IPS-18a (cell line): ENCODE measurements around the gene CYP2C9.
"Not testable (repeated sequence)": the region's sequence is repeated elsewhere in the genome, so short reads cannot be mapped to it uniquely, and the experiment has no call there.

Experiments used
- H3K27ac ChIP-seq: one replicate; pipeline ENCODE4 v1.5.1; 2013; ENCODE audit warnings: low read length
- H3K27me3 ChIP-seq: one replicate; pipeline ENCODE4 v1.6.1; 2013; ENCODE audit warnings: mild to moderate bottlenecking, low read length; ENCODE audit not compliant: control insufficient read depth, insufficient read depth
- H3K36me3 ChIP-seq: one replicate; pipeline ENCODE4 v1.6.1; 2013; ENCODE audit warnings: low read depth, low read length; ENCODE audit not compliant: control insufficient read depth
- H3K4me1 ChIP-seq: one replicate; pipeline ENCODE4 v1.6.1; 2013; ENCODE audit warnings: low read depth, low read length; ENCODE audit not compliant: control insufficient read depth
- H3K4me3 ChIP-seq: one replicate; pipeline ENCODE4 v1.5.1; 2013; ENCODE audit warnings: low read length
- H3K9ac ChIP-seq: one replicate; pipeline ENCODE4 v1.6.1; 2013; ENCODE audit warnings: mild to moderate bottlenecking, low read length, moderate library complexity
- H3K9me3 ChIP-seq: one replicate; pipeline ENCODE4 v1.6.1; 2013; ENCODE audit warnings: low read depth, low read length; ENCODE audit not compliant: control insufficient read depth

CYP2C9 gene

DNA sequence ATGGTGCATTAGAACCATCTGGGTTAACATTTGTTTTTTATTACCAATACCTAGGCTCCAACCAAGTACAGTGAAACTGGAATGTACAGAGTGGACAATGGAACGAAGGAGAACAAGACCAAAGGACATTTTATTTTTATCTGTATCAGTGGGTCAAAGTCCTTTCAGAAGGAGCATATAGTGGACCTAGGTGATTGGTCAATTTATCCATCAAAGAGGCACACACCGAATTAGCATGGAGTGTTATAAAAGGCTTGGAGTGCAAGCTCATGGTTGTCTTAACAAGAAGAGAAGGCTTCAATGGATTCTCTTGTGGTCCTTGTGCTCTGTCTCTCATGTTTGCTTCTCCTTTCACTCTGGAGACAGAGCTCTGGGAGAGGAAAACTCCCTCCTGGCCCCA is at the start of gene CYP2C9:
Gene CYP2C9 (plus strand): TSS at position 276 of the 400 bp plus-strand sequence. CDS start 25 bp downstream, at position 301.
- H3K9me3 ChIP-seq = no peaks in the 10 kb centered on the region
- H3K36me3 ChIP-seq = no peaks in the 10 kb centered on the region
- no peak within 1 kb of the TSS for H3K9ac ChIP-seq
- no peak within 1 kb of the TSS for H3K27ac ChIP-seq
- no peaks in the 10 kb centered on the region for H3K4me1 ChIP-seq
- no peaks in the 10 kb centered on the region for H3K27me3 ChIP-seq
- no peak within 1 kb of the TSS for H3K4me3 ChIP-seq

DNA sequence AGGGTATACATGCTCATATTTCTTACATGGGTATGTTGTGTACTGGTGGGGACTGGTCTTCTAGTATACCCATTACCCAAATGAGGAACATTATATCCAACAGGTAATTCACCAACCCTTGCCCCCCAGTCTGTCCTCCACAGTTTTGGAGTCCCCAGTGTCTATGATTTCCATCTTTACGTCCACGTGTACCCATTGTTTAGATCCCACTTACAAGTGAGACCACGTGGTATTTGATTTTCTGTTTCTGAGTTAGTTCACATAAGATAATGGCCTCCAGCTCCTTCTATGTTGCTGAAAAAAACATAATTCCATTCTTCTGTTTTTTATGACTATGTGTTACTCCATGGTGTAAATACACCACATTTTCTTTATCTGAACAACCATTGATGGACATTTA is 49.3 kb upstream of the CYP2C9 start:
- H3K4me3 ChIP-seq = no peak overlapping the region
- no peaks in the 10 kb centered on the region for H3K27me3 ChIP-seq
- no peaks in the 10 kb centered on the region for H3K4me1 ChIP-seq
- H3K36me3 ChIP-seq = no peaks in the 10 kb centered on the region
- no peak overlapping the region for H3K27ac ChIP-seq
- no peak overlapping the region for H3K9ac ChIP-seq
- H3K9me3 ChIP-seq = no peaks in the 10 kb centered on the region

DNA sequence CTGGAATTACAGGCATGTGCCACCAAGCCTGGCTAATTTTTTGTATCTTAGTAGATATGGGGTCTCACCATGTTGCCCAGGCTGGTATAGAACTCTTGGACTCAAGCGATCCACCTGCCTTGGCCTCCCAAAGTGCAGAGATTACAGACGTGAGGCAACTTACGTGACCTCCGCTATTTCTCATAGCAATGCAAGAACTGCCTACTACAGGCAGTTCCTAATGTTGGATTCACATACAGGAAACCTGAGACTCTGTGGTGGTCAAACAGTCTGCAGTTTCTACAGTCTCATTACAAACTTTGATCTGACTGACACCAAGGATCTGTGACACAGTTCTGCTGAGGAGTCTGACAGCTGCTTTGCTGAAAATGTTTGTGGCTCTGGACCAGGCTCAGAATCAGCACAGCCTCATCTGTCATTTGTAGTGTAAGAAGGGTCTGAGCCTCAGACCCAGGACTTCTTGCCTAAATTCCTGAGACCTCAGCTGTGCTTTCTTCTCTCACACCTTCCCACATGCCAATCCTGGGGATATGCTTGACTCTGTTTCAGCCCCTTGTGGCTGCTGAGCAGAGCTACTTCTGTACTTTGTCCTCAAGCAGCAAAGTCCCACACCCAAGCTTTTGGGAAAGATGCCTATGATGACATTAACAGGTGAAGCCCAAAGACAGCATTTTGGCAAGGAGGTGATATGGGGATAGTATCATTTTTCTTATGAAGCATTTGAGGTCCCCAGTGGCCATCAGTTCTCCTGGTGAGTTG is 48.0 kb upstream of the CYP2C9 start:
- Histone ChIP-seq H3K36me3 (no peaks in the 10 kb centered on the region), H3K9ac (no peak overlapping the region), H3K27ac (no peak overlapping the region), H3K27me3 (no peaks in the 10 kb centered on the region), H3K4me1 (no peaks in the 10 kb centered on the region), H3K4me3 (no peak overlapping the region), H3K9me3 (no peaks in the 10 kb centered on the region)

DNA sequence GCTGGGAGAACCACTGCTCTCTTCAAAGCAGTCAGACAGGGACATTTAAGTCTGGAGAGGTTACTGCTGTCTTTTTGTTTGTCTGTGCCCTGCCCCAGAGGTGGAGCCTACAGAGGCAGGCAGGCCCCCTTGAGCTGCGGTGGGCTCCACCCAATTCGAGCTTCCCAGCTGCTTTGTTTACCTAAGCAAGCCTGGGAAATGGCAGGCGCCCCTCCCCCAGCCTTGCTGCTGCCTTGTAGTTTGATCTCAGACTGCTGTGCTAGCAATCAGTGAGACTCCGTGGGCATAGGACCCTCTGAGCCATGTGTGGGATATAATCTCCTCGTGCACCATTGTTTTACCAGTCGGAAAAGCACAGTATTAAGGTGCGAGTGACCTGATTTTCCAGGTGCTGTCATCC is 40.0 kb upstream of the CYP2C9 start:
- not testable (repeated sequence) for H3K36me3 ChIP-seq, H3K9ac ChIP-seq, H3K4me3 ChIP-seq, H3K4me1 ChIP-seq, H3K9me3 ChIP-seq, H3K27ac ChIP-seq, H3K27me3 ChIP-seq

DNA sequence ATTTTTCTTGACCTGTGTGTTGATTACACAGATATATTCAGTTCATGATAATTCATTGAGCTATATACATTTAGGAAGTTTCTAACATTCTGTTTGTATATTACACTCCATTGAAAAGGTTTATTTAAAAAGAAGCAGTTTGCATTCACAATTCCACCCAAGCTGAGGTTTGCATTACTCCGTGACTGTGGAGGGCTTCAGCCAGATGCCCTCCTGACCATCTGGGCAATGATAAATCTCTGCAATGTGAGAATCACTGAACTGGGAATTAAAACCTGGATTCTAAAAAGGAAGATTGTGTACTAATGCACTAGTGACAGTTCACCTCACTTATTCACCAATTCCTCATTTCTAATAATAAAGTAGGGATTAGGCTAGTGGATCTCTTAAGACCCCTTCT is 36.4 kb upstream of the CYP2C9 start:
- Histone ChIP-seq H3K36me3 (no peaks in the 10 kb centered on the region), H3K27me3 (no peaks in the 10 kb centered on the region), H3K9me3 (no peaks in the 10 kb centered on the region), H3K4me3 (no peak overlapping the region), H3K9ac (no peak overlapping the region), H3K27ac (no peak overlapping the region), H3K4me1 (no peaks in the 10 kb centered on the region)

DNA sequence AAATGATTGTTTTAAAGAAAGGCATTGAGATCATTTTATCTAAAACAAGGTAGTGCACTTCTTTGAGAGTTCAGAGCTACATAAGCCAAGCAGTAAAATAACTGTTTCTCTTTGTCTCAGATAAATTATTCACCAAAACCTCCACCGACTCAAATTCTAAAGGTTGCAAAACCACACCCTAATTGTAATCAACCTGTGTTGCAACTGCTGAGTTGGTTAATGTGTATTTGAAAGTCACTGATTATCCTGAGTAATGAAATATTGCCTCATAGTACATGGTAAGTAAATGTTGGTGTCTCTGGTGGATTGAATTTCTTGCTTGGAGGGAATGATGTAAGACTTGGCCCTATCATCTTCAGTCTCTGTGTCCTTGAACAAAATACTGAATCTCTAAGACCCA is 35.9 kb upstream of the CYP2C9 start:
- H3K27ac ChIP-seq = no peak overlapping the region
- no peaks in the 10 kb centered on the region for H3K36me3 ChIP-seq
- H3K4me3 ChIP-seq = no peak overlapping the region
- H3K9me3 ChIP-seq = peaks cover 5% of the 10 kb centered on the region
- H3K9ac ChIP-seq = no peak overlapping the region
- no peaks in the 10 kb centered on the region for H3K27me3 ChIP-seq
- no peaks in the 10 kb centered on the region for H3K4me1 ChIP-seq

DNA sequence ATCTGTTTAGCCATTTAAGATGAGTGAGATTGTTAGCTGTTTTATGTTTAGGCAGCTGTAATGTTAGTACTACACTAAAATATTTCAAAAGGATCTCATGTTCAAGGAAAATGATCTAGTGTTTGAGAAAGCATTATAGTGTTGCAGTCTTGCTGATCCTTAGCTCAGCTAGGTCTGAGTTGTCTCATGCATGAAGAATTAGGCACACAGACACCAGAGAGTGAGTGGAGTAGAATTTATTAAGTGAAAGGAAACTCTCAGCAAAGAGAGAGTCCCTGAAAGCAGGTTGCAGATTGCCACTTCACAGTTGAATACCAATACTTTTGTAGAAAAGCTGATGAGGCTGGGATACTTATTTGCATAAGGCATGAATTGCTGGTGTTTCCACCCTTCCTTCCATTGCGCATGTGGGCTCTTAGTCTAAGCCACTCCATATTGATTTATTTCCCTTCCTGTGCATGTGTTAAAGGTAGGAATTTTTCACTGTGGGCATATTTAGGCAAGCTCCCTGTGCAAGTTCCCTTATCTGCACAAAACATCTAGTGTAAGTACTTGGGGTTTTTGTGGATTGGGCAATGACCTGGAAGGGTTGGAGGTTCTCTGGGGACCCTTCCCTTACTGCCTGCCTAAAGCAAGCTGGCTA is 33.8 kb upstream of the CYP2C9 start:
- not testable (repeated sequence) for H3K27ac ChIP-seq, H3K4me3 ChIP-seq, H3K4me1 ChIP-seq, H3K9ac ChIP-seq, H3K27me3 ChIP-seq, H3K36me3 ChIP-seq
- H3K9me3 ChIP-seq = peaks cover 16% of the 10 kb centered on the region

DNA sequence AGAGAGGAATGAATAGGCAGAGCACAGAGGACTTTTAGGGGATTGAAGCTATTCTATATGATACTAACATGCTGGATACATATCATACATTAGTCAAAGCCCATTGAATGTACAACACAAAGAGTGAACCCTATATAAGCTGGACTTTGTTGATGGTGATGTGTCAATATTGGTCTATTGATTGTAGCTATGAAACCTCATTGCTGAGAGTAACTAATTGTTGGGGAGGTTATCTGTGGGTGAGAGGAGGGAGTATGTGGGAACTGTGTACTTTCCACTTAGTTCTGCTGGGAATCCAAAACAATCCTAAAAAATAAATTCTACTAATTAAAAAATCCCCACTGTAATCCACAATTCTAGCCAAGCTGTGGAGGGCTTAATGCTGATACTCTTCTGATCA is 22.0 kb upstream of the CYP2C9 start:
- Histone ChIP-seq H3K4me3 (no peak overlapping the region), H3K9me3 (peaks cover 9% of the 10 kb centered on the region), H3K9ac (no peak overlapping the region), H3K27me3 (no peaks in the 10 kb centered on the region), H3K4me1 (no peaks in the 10 kb centered on the region), H3K27ac (no peak overlapping the region), H3K36me3 (no peaks in the 10 kb centered on the region)

DNA sequence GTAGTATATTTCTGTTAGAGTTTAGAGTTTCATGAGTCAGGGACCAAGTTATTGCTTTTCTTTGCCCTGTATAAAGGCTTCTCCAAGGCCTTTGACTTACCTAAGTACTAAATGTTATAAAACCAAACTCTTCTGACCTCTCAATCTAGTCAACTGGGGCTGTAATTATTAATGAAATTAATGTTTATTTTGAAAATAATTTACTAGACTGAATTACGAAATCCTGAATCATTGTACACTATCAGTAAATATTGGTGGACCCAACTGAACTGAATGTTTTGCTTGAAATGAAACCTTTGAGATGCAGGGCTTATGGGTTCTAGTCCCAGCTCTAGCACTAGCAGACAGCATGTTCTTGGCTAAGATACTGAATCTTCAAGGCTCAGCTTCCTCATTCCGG is 1.7 kb upstream of the CYP2C9 start:
- H3K9ac ChIP-seq = no peak overlapping the region
- no peak overlapping the region for H3K4me3 ChIP-seq
- H3K4me1 ChIP-seq = no peaks in the 10 kb centered on the region
- no peaks in the 10 kb centered on the region for H3K36me3 ChIP-seq
- H3K27me3 ChIP-seq = no peaks in the 10 kb centered on the region
- H3K27ac ChIP-seq = no peak overlapping the region
- H3K9me3 ChIP-seq = no peaks in the 10 kb centered on the region

DNA sequence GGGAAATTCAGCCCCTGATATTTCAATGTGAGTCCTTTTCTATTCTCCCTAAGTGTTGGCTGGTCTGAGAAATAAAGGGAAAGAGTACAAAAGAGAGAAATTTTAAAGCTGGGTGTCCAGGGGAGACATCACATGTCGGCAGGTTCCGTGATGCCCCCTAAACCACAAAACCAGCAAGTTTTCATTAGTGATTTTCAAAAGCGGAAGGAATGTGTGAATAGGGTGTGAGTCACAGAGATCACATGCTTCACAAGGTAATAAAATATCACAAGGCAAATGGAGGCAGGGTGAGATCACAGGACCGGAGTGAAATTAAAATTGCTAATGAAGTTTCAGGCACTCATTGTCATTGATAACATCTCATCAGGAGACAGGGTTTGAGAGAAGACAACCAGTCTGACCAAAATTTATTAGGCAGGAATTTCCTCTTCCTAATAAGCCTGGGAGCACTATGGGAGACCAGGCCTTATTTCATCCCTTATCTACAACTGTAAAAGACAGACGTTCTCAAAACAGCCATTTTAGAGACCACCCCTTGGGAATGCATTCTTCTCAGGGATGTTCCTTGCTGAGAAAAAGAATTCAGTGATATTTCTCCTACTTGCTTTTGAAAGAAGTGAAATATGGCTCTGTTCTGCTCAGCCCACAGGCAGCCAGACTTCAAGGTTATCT is 5.1 kb downstream of the CYP2C9 start:
- not testable (repeated sequence) for H3K4me1 ChIP-seq, H3K27ac ChIP-seq, H3K36me3 ChIP-seq, H3K4me3 ChIP-seq, H3K27me3 ChIP-seq, H3K9ac ChIP-seq
- peaks cover 14% of the 10 kb centered on the region for H3K9me3 ChIP-seq

DNA sequence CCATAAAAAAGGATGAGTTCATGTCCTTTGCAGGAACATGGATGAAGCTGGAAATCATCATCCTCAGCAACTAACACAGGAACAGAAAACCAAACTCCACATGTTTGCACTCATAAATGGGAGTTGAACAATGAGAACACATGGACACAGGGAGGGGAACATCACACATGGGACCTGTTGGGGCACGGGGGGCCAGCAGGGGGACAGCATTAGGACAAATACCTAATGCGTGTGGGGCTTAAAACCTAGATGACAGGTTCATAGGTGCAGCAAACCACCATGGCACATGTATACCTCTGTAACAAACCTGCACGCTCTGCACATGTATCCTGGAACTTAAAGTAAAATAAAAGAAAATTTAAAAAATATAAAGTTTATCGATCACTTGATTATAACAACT is 7.7 kb downstream of the CYP2C9 start:
- not testable (repeated sequence) for H3K27ac ChIP-seq, H3K27me3 ChIP-seq, H3K4me1 ChIP-seq, H3K9ac ChIP-seq, H3K36me3 ChIP-seq, H3K4me3 ChIP-seq
- H3K9me3 ChIP-seq = peaks cover 14% of the 10 kb centered on the region

DNA sequence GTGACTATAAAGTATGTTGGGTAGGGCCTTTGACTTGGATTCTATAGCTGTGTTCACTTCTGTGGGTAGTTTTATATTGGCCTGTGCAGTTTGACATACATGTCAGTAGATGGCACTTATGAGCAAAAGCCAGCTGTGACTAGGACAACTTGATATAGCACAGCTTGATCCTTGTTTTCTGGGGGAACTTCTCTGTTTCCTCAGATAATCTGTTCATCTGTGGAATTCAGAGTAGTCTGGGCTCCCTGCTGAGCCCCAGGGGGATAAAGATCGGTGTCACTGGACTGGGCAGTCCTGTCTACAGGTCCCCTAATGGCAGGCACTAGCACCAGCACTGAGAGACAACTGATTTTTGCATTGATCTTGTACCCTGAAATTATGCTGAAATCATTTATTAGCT is 25.4 kb downstream of the CYP2C9 start:
- H3K4me1 ChIP-seq = no peaks in the 10 kb centered on the region
- peaks cover 4% of the 10 kb centered on the region for H3K9me3 ChIP-seq
- no peaks in the 10 kb centered on the region for H3K27me3 ChIP-seq
- H3K36me3 ChIP-seq = no peaks in the 10 kb centered on the region
- H3K27ac ChIP-seq = no peak overlapping the region
- H3K4me3 ChIP-seq = no peak overlapping the region
- H3K9ac ChIP-seq = no peak overlapping the region
